EL (cell line): Measurements from ENCODE around the gene C12orf56.
"Not testable (repeated sequence)": the region's sequence is repeated elsewhere in the genome, so short reads cannot be mapped to it uniquely, and the experiment has no call there.

ENCODE experiments used
- DNase-seq: peaks from one replicate; pipeline ENCODE4 v3.0.0-alpha.2; 2016

Gene C12orf56

GRCh38 chr12:64229240-64229639 lies 161.3 kb downstream of the C12orf56 start:
- no peak for DNase-seq

GRCh38 chr12:64225626-64226025 lies 164.9 kb downstream of the C12orf56 start:
- DNase-seq = no peak

GRCh38 chr12:64222009-64222765 lies 168.4 kb downstream of the C12orf56 start, which contains the start of gene KICS2:
TSS of gene KICS2 (minus strand) at chr12:64222296. CDS start at chr12:64222237, 59 bp downstream.
- peak; percentile 93 for DNase-seq

GRCh38 chr12:64221651-64222008 lies 168.9 kb downstream of the C12orf56 start:
- peak; percentile 88 for DNase-seq

- no peak for DNase-seq
Measured at GRCh38 chr12:64220046-64220445, 170.5 kb downstream of the C12orf56 start.

GRCh38 chr12:64219145-64219544 lies 171.4 kb downstream of the C12orf56 start:
- no peak for DNase-seq

- no peak for DNase-seq
Measured at GRCh38 chr12:64218597-64218996, 172.0 kb downstream of the C12orf56 start.

- not testable (repeated sequence) for DNase-seq
Measured at GRCh38 chr12:64217643-64218042, 172.9 kb downstream of the C12orf56 start.

GRCh38 chr12:64216239-64216638 lies 174.3 kb downstream of the C12orf56 start:
- no peak for DNase-seq
